Gastrocnemius medialis (tissue), 4 donors: Measurements from ENCODE around the gene ZNF766. TPM values are rescaled to one million over a fixed set of nuclear protein-coding genes. Genes with fewer than 3 reads are reported as not detected.
"Not testable (repeated sequence)": the region's sequence is repeated elsewhere in the genome, so short reads cannot be mapped to it uniquely, and the experiment has no call there.

ENCODE experiments used
- ATAC-seq, 2 donors: fragments of 150-250 bp; one replicate each; pipeline ENCODE4 v1.9.1; 2016
- DNase-seq, 2 donors: peaks; one replicate each; pipeline ENCODE4 v3.0.0-alpha.2; 2019
- H3K27ac ChIP-seq, 4 donors: fragments of 200-600 bp; sonication (generic); 1 replicate in 1 of 4; 2 replicates in 3 of 4; pipeline ENCODE4 v1.5.1; 2016 to 2018; ENCODE audit warnings: mild to moderate bottlenecking in 2 of 4, moderate library complexity in 1 of 4
- H3K27me3 ChIP-seq, 3 donors: fragments of 200-600 bp; sonication (generic) in 2 of 3; 1 replicate in 1 of 3; 2 replicates in 2 of 3; pipeline versions ENCODE4 v1.5.1 to v1.6.0; 2016 to 2019; ENCODE audit warnings: mild to moderate bottlenecking in 1 of 3, moderate library complexity in 1 of 3
- H3K36me3 ChIP-seq, 2 donors: fragments of 200-600 bp; sonication (generic) in 1 of 2; one replicate each; pipeline ENCODE4 v1.5.1; 2017 to 2018
- H3K4me1 ChIP-seq, 2 donors: fragments of 200-600 bp; sonication (generic) in 1 of 2; one replicate each; pipeline ENCODE4 v1.5.1; 2016 to 2017; ENCODE audit warnings: mild to moderate bottlenecking in 2 of 2
- H3K4me3 ChIP-seq, 4 donors: fragments of 200-600 bp; sonication (generic) in 3 of 4; 1 replicate in 1 of 4; 2 replicates in 3 of 4; pipeline ENCODE4 v1.5.1; 2016 to 2019; ENCODE audit warnings: mild to moderate bottlenecking in 2 of 4
- H3K9me3 ChIP-seq, 3 donors: fragments of 200-600 bp; sonication (generic) in 2 of 3; 1 replicate in 1 of 3; 2 replicates in 2 of 3; pipeline ENCODE4 v1.5.1; 2016 to 2019
- POLR2A ChIP-seq, 2 donors: fragments of 450-650 bp; IDR thresholded peaks; one replicate each; pipeline ENCODE4 v1.6.1; 2017; ENCODE audit warnings: antibody characterized with exemption in 2 of 2, mild to moderate bottlenecking in 2 of 2, moderate library complexity in 2 of 2
- in situ Hi-C, 4 donors: fragments of 200-750 bp; cut with MboI; loops; one replicate each; pipeline versions ENCODE4 v1.15.0 to v1.8.0; 2017; ENCODE audit warnings: low sequenced_read_pairs in 4 of 4
- intact Hi-C: fragments of 100-400 bp; cut with DNase I; formaldehyde crosslinking; loops from one replicate; pipeline ENCODE4 v1.15.1; 2023; ENCODE audit warnings: low total_unique reads
- total RNA-seq, 4 donors: library from RNA; depleted of rRNA; stranded (reverse); fragments of >200 nt; gene quantifications; one replicate each; pipeline versions ENCODE4 v1.1.0 to v1.2.3, GENCODE V29; 2016
- TF ChIP-seq, protein P1 (sequence below), 5 experiments: fragments of 450-650 bp in 3 of 5; fragments of 200-600 bp in 2 of 5; sonication (generic) in 2 of 5; IDR thresholded peaks in 4 of 5; conservative IDR thresholded peaks in 1 of 5; 1 replicate in 4 of 5; 2 replicates in 1 of 5; pipeline ENCODE4 v1.5.1; 2016 to 2019; ENCODE audit warnings: antibody characterized with exemption in 5 of 5, mild to moderate bottlenecking in 3 of 5, moderate library complexity in 3 of 5

ZNF766 gene
- total RNA-seq, 4 donors from 2014 or later: 6.6 to 11.6 (median 7.7) TPM

DNA sequence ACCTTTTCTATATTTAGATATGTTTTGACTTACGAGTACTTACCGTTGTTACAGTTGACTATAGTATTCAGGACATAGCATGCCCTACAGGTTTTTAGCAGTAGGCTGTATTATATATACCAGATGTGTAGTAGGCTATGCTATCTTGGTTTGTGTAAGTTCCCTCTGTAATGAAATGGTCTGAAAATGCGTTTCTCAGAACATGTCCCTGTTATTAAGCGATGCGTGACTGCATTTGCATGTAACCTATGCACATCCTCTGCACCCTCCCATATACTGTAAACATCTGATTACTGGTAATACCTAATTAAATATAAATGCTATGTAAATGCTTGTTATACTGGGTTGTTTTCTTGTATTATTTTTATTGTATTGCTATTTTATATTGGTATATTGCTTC is 6.6 kb downstream of the ZNF766 start:
- TF ChIP-seq, protein P1, sequence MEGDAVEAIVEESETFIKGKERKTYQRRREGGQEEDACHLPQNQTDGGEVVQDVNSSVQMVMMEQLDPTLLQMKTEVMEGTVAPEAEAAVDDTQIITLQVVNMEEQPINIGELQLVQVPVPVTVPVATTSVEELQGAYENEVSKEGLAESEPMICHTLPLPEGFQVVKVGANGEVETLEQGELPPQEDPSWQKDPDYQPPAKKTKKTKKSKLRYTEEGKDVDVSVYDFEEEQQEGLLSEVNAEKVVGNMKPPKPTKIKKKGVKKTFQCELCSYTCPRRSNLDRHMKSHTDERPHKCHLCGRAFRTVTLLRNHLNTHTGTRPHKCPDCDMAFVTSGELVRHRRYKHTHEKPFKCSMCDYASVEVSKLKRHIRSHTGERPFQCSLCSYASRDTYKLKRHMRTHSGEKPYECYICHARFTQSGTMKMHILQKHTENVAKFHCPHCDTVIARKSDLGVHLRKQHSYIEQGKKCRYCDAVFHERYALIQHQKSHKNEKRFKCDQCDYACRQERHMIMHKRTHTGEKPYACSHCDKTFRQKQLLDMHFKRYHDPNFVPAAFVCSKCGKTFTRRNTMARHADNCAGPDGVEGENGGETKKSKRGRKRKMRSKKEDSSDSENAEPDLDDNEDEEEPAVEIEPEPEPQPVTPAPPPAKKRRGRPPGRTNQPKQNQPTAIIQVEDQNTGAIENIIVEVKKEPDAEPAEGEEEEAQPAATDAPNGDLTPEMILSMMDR (IDR thresholded peaks at IDR 0.05 in 4 of 5, conservative IDR thresholded peaks at IDR 0.05 in 1 of 5): no peak
- in situ Hi-C loops (no loop called here), intact Hi-C loops (no loop called here)

DNA sequence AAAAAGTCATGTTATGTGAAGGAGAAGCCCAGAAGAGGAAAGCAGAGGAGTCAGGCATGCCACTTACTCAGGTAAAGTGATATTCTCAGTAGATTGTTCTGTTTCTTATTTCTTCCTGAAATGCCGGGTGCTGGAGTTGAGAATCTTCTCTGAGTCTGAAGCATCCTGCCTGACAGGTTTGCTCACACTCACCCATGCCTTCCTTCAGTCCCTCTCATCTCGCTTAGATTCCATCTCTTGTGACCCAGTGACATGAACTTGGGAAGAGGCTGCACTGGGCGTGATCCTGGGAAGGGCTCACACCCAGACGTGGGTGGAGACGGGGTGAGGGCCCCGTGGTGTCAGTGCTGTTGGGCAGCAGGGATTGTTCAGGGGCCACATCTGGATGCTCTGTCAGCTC is 8.1 kb downstream of the ZNF766 start:
- intact Hi-C loops: no loop called here
- Histone ChIP-seq H3K27me3 (no peaks in the 10 kb centered on the region), H3K27ac (no peak overlapping the region), H3K4me1 (no peaks in the 10 kb centered on the region), H3K4me3 (no peak overlapping the region), H3K36me3 (no peaks in the 10 kb centered on the region), H3K9me3 (no peaks in the 10 kb centered on the region)
- ATAC-seq (no peak), DNase-seq (no peak)
- TF ChIP-seq, protein P1 (IDR thresholded peaks at IDR 0.05 in 4 of 5, conservative IDR thresholded peaks at IDR 0.05 in 1 of 5): no peak
- TF ChIP-seq POLR2A (IDR thresholded peaks at IDR 0.05): no peak
- in situ Hi-C loops: no loop called here

More for the DNA sequence above, 6.6 kb downstream of the ZNF766 start:
- Histone ChIP-seq H3K36me3 (no peaks in the 10 kb centered on the region), H3K4me3 (no peak overlapping the region), H3K9me3 (no peaks in the 10 kb centered on the region), H3K4me1 (peaks cover 2 to 6% of the 10 kb centered on the region in 2 donors), H3K27me3 (no peaks in the 10 kb centered on the region), H3K27ac (no peak overlapping the region)
- ATAC-seq (no peak), DNase-seq (no peak)

DNA sequence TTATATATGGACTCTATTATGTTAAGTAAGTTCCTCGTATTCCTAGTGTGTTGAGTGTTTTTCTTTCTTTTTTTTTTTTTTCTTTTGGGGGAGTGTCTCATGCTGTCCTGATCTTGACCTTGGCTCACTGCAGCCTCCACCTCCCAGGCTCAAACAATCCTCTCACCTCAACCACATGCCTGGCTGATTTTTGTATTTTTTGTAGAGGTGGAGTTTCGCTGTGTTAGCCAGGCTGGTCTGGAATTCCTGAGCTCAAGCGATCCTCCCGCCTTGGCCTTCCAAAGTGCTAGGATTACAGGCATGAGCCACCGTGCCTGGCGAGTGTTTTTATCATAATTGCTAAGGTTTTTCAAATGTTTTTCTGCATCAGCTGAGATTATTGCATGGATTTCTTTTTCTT is 16.9 kb downstream of the ZNF766 start:
- no peak for DNase-seq
- H3K4me1 ChIP-seq: no peaks in the 10 kb centered on the region
- H3K27ac ChIP-seq: no peak overlapping the region
- H3K9me3 ChIP-seq: no peaks in the 10 kb centered on the region
- TF ChIP-seq, protein P1 (IDR thresholded peaks at IDR 0.05 in 4 of 5, conservative IDR thresholded peaks at IDR 0.05 in 1 of 5): no peak
- no peak for TF ChIP-seq POLR2A (IDR thresholded peaks at IDR 0.05)
- in situ Hi-C loops: no loop called here
- H3K36me3 ChIP-seq: peaks cover 6 to 77% of the 10 kb centered on the region in 2 donors
- no peak for ATAC-seq
- H3K27me3 ChIP-seq: no peaks in the 10 kb centered on the region
- no peak overlapping the region for H3K4me3 ChIP-seq
- intact Hi-C loops: no loop called here

DNA sequence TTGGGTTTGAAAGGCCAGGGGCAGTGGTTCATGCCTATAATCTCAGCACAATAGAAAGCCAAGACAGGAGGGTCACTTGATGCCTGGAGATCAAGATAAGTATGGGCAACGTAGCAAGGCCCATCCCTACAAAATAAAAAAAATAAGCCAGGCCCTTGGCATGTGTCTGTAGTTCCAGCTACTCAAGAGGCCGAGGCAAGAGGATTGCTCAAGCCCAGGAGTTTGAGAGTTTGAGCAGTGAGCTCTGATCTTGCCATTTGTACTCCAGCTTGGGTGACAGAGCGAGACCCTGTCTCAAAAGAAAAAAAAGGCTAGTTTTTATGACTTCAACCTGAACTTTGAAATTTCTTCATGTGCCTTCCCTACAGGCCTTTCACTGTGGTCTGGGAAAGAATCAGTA is 22.4 kb downstream of the ZNF766 start:
- ATAC-seq: no peak
- in situ Hi-C loops: no loop called here
- Histone ChIP-seq H3K9me3 (no peaks in the 10 kb centered on the region), H3K27ac (no peak overlapping the region), H3K36me3 (peaks cover 3 to 51% of the 10 kb centered on the region in 2 donors), H3K4me1 (peaks cover 5 to 7% of the 10 kb centered on the region in 2 donors), H3K4me3 (no peak overlapping the region), H3K27me3 (no peaks in the 10 kb centered on the region)
- TF ChIP-seq, protein P1 (IDR thresholded peaks at IDR 0.05 in 4 of 5, conservative IDR thresholded peaks at IDR 0.05 in 1 of 5): no peak
- TF ChIP-seq POLR2A (IDR thresholded peaks at IDR 0.05): no peak
- DNase-seq: no peak
- intact Hi-C loops: no loop called here

DNA sequence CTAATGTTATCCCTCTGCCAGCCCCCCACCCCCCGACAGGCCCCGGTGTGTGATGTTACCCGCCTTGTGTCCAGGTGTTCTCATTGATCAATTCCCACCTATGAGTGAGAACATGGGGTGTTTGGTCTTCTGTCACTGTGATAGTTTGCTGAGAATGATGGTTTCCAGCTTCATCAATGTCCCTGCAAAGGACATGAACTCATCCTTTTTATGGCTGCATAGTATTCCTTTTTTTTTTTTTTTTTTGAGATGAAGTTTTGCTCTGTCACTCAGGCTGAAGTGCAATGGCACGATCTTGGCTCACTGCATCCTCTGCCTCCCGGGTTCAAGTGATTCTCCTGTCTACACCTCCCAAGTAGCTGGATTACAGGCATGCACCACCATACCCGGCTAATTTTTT is 23.6 kb downstream of the ZNF766 start:
- H3K9me3 ChIP-seq, ATAC-seq, H3K4me1 ChIP-seq, H3K27ac ChIP-seq, in situ Hi-C loops, intact Hi-C loops, H3K4me3 ChIP-seq, H3K27me3 ChIP-seq, DNase-seq: not testable (repeated sequence)
- peaks cover 3 to 42% of the 10 kb centered on the region in 2 donors for H3K36me3 ChIP-seq
